Measurements from ENCODE around the gene VWF. TPM values are rescaled to one million over a fixed set of nuclear protein-coding genes. Genes with fewer than 3 reads are reported as not detected.

Gene VWF
- total and polyA plus RNA-seq, 2 donors (not counting 1 experiment from before 2014, with no cell fraction given), result not detected

DNA sequence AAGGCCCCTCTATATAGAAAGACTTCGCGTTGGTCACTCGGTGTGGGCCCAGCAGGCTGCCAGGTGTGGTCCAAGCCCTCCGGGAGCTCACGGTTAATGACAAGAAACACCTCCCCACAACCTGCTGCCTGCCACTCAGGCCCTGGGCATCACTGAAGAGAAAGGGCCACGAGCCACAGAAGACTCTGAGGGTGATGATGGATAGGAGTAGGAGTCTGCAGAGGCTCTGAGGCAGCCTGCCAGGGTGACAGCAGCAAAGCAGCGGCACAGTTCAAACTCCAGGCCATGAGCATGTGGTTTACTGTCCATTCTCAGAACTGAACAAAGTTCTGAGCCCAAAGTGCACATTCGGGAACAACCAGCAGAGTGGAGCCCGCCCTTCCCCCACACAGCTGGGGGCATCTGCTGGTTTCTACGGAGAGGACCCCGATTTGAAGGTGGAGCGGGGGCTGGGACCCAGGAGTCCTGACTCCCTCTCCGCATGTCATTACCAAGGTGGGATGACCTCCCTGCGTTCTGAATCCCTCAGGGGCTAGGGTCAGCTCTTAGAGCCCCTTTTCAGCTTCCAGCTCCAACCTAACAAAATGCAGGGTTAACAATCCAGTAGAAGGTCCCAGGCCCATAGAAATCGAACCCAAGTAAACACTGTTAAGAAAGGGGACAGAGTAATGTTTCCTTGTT lies 65.8 kb downstream of the VWF start:
- ATAC-seq (ENCODE audit: low read depth) (no peak), DNase-seq (no peak)
- Histone ChIP-seq H3K4me3 (ENCODE audit: control extremely low read depth in 1 of 5, extremely low read depth in 1 of 5, insufficient read depth in 1 of 5, low read depth in 2 of 5, low read length in 4 of 5) (no peak overlapping the region), H3K9me3 (ENCODE audit: control extremely low read depth in 1 of 3, control insufficient read depth in 2 of 3, insufficient read depth in 1 of 3, low read length in 2 of 3) (peaks cover 0 to 5% (median 0%) of the 10 kb centered on the region in 3 donors), H3K9ac (ENCODE audit: low read length) (no peak overlapping the region), H3K79me2 (ENCODE audit: control insufficient read depth, insufficient read depth, low read length) (no peaks in the 10 kb centered on the region), H2AFZ (ENCODE audit: insufficient read depth, low read depth, low read length, poor library complexity, severe bottlenecking) (no peak overlapping the region), H3K4me2 (replicated peaks; ENCODE audit: low read depth, low read length, poor library complexity, severe bottlenecking) (no peak overlapping the region), H3K36me3 (replicated peaks in 1 of 2; ENCODE audit: control extremely low read depth in 1 of 2, control insufficient read depth in 1 of 2, extremely low read depth in 1 of 2, insufficient read depth in 2 of 2, low read length in 1 of 2) (no peaks in the 10 kb centered on the region), H3K27ac (ENCODE audit: low read length in 2 of 2) (no peak overlapping the region), H3K27me3 (replicated peaks in 1 of 4; ENCODE audit: control extremely low read depth in 1 of 4, control insufficient read depth in 3 of 4, insufficient read depth in 4 of 4, low read length in 3 of 4) (peaks cover 0 to 15% (median 3%) of the 10 kb centered on the region in 4 experiments), H3K4me1 (ENCODE audit: control insufficient read depth in 2 of 2, insufficient read depth in 2 of 2, low read length in 2 of 2) (peaks cover 7 to 10% of the 10 kb centered on the region in 2 donors), H4K20me1 (ENCODE audit: control insufficient read depth, insufficient read depth, low read length, poor library complexity, severe bottlenecking) (no peaks in the 10 kb centered on the region)
- CTCF ChIA-PET, result no interaction called here
- TF ChIP-seq, protein P1, sequence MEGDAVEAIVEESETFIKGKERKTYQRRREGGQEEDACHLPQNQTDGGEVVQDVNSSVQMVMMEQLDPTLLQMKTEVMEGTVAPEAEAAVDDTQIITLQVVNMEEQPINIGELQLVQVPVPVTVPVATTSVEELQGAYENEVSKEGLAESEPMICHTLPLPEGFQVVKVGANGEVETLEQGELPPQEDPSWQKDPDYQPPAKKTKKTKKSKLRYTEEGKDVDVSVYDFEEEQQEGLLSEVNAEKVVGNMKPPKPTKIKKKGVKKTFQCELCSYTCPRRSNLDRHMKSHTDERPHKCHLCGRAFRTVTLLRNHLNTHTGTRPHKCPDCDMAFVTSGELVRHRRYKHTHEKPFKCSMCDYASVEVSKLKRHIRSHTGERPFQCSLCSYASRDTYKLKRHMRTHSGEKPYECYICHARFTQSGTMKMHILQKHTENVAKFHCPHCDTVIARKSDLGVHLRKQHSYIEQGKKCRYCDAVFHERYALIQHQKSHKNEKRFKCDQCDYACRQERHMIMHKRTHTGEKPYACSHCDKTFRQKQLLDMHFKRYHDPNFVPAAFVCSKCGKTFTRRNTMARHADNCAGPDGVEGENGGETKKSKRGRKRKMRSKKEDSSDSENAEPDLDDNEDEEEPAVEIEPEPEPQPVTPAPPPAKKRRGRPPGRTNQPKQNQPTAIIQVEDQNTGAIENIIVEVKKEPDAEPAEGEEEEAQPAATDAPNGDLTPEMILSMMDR (IDR thresholded peaks at IDR 0.05), result no peak
- no peak for TF ChIP-seq EZH2 (IDR thresholded peaks at IDR 0.05; ENCODE audit: borderline replicate concordance, insufficient read depth, low read depth, low read length, poor library complexity, severe bottlenecking)
- H3K9me3 Mint-ChIP-seq (ENCODE audit: insufficient read depth), result no peaks in the 10 kb centered on the region
- no peaks in the 10 kb centered on the region for H3K4me1 Mint-ChIP-seq
- peaks cover 29% of the 10 kb centered on the region for H3K27me3 Mint-ChIP-seq
- POLR2A ChIA-PET, result no interaction called here
- H3K27ac Mint-ChIP-seq, result no peak overlapping the region
- intact Hi-C loops (cut with micrococcal nuclease), result no loop called here
- 92% methylated on average over 9 of the region's 15 CpGs for WGBS (ENCODE audit: insufficient coverage)
- H3K4me3 Mint-ChIP-seq, result no peak overlapping the region

DNA sequence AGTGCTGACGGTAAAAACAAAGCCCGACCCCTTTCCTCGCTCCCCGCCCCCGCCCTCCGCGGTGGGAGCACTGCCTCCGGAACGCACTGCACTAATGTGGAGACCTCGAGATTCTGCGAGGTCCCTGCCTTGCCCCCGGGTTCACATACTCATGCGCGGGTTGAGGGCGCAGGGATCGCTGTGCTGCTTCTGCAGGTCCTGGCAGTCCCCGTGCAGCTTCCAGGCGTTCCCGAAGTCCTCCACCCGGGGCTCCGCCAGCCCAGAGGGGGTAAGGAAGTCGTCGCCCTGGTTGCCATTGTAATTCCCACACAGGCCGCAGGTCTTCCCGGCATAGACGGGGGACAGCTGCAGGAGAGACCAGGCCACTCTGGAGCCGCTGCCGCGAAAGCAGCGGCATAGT lies 66.8 kb downstream of the VWF start:
- intact Hi-C loops (cut with micrococcal nuclease), result no loop called here
- H2AFZ ChIP-seq (ENCODE audit: insufficient read depth, low read depth, low read length, poor library complexity, severe bottlenecking), result no peak overlapping the region
- 95% methylated on average over 30 of the region's 30 CpGs for WGBS (ENCODE audit: insufficient coverage)
- ChIA-PET POLR2A (no interaction called here), CTCF (interaction anchor here (0.7 to 1.2 kb wide), 2 partner anchors 11 to 20 kb away, joined by 3 to 5 read pairs; no protein-coding TSS in a partner anchor)
- H3K27me3 Mint-ChIP-seq, result peaks cover 25% of the 10 kb centered on the region
- no peaks in the 10 kb centered on the region for H3K79me2 ChIP-seq (ENCODE audit: control insufficient read depth, insufficient read depth, low read length)
- H3K4me1 Mint-ChIP-seq, result no peaks in the 10 kb centered on the region
- H3K27ac ChIP-seq (ENCODE audit: low read length in 2 of 2), result no peak overlapping the region
- peaks cover 0 to 11% (median 3%) of the 10 kb centered on the region in 4 experiments for H3K27me3 ChIP-seq (replicated peaks in 1 of 4; ENCODE audit: control extremely low read depth in 1 of 4, control insufficient read depth in 3 of 4, insufficient read depth in 4 of 4, low read length in 3 of 4)
- H3K4me3 ChIP-seq (ENCODE audit: control extremely low read depth in 1 of 5, extremely low read depth in 1 of 5, insufficient read depth in 1 of 5, low read depth in 2 of 5, low read length in 4 of 5), result no peak overlapping the region
- H4K20me1 ChIP-seq (ENCODE audit: control insufficient read depth, insufficient read depth, low read length, poor library complexity, severe bottlenecking), result no peaks in the 10 kb centered on the region
- DNase-seq, result no peak
- H3K36me3 ChIP-seq (replicated peaks in 1 of 2; ENCODE audit: control extremely low read depth in 1 of 2, control insufficient read depth in 1 of 2, extremely low read depth in 1 of 2, insufficient read depth in 2 of 2, low read length in 1 of 2), result no peaks in the 10 kb centered on the region
- peaks cover 0 to under 1% (median 0%) of the 10 kb centered on the region in 3 donors for H3K9me3 ChIP-seq (ENCODE audit: control extremely low read depth in 1 of 3, control insufficient read depth in 2 of 3, insufficient read depth in 1 of 3, low read length in 2 of 3)
- H3K9ac ChIP-seq (ENCODE audit: low read length), result no peak overlapping the region
- no peak overlapping the region for H3K4me3 Mint-ChIP-seq
- H3K4me1 ChIP-seq (ENCODE audit: control insufficient read depth in 2 of 2, insufficient read depth in 2 of 2, low read length in 2 of 2), result peaks cover 7 to 10% of the 10 kb centered on the region in 2 donors
- ATAC-seq (ENCODE audit: low read depth), result no peak
- no peak overlapping the region for H3K4me2 ChIP-seq (replicated peaks; ENCODE audit: low read depth, low read length, poor library complexity, severe bottlenecking)
- H3K9me3 Mint-ChIP-seq (ENCODE audit: insufficient read depth), result no peaks in the 10 kb centered on the region
- TF ChIP-seq EZH2 (IDR thresholded peaks at IDR 0.05; ENCODE audit: borderline replicate concordance, insufficient read depth, low read depth, low read length, poor library complexity, severe bottlenecking), result no peak
- TF ChIP-seq, protein P1 (IDR thresholded peaks at IDR 0.05), result no peak
- H3K27ac Mint-ChIP-seq, result no peak overlapping the region
